ENCODE data around the gene NPBWR2. TPM values are rescaled to one million over a fixed set of nuclear protein-coding genes. Genes with fewer than 3 reads are reported as not detected.

NPBWR2 gene
- total and polyA plus RNA-seq, 4 donors: not detected

- no peak overlapping the region for H3K9ac ChIP-seq (ENCODE audit: low read depth in 1 of 2, low read length in 2 of 2)
- no peaks in the 10 kb centered on the region for H3K9me3 ChIP-seq (ENCODE audit: control insufficient read depth in 4 of 4, low read length in 3 of 4)
- 83% methylated on average over 14 of the region's 14 CpGs for WGBS
- H3K4me1 ChIP-seq (ENCODE audit: control insufficient read depth in 4 of 4, insufficient read depth in 4 of 4, low read length in 3 of 4): peaks cover 14 to 40% (median 33%) of the 10 kb centered on the region in 4 donors
- H3K27ac ChIP-seq (ENCODE audit: low read depth in 1 of 2, low read length in 2 of 2): no peak overlapping the region
- H3K4me3 ChIP-seq (ENCODE audit: low read depth in 1 of 3, low read length in 3 of 3): no peak overlapping the region
- no peaks in the 10 kb centered on the region for H3K27me3 ChIP-seq (ENCODE audit: control insufficient read depth in 4 of 4, insufficient read depth in 4 of 4, low read length in 3 of 4)
- peak; percentile 55 for DNase-seq (ENCODE audit: low spot score)
- TF ChIP-seq ATF3 (IDR thresholded peaks at IDR 0.05) (no peak), CTCF (IDR thresholded peaks at IDR 0.05; ENCODE audit: low read depth, low read length, missing input control) (peak; percentile 61)
- H3K36me3 ChIP-seq (ENCODE audit: control insufficient read depth in 4 of 4, insufficient read depth in 3 of 4, low read depth in 1 of 4, low read length in 3 of 4): peaks cover 0 to 10% (median 0%) of the 10 kb centered on the region in 4 donors
Observed at GRCh38 chr20:64069614-64070243, 37.6 kb downstream of the NPBWR2 start.

- no peak overlapping the region for H3K9ac ChIP-seq (ENCODE audit: low read depth in 1 of 2, low read length in 2 of 2)
- no peak overlapping the region for H3K4me3 ChIP-seq (ENCODE audit: low read depth in 1 of 3, low read length in 3 of 3)
- 94% methylated on average over 20 of the region's 20 CpGs for WGBS
- DNase-seq (ENCODE audit: low spot score): no peak
- H3K9me3 ChIP-seq (ENCODE audit: control insufficient read depth in 4 of 4, low read length in 3 of 4): no peaks in the 10 kb centered on the region
- H3K27ac ChIP-seq (ENCODE audit: low read depth in 1 of 2, low read length in 2 of 2): no peak overlapping the region
- H3K27me3 ChIP-seq (ENCODE audit: control insufficient read depth in 4 of 4, insufficient read depth in 4 of 4, low read length in 3 of 4): no peaks in the 10 kb centered on the region
- peaks cover 20 to 45% (median 38%) of the 10 kb centered on the region in 4 donors for H3K4me1 ChIP-seq (ENCODE audit: control insufficient read depth in 4 of 4, insufficient read depth in 4 of 4, low read length in 3 of 4)
- TF ChIP-seq EGR1 (IDR thresholded peaks at IDR 0.05; ENCODE audit: low read depth in 2 of 2) (no peak), SP1 (IDR thresholded peaks at IDR 0.05) (no peak), ATF3 (IDR thresholded peaks at IDR 0.05) (no peak), ZBTB33 (IDR thresholded peaks at IDR 0.05) (no peak), TAF1 (conservative IDR thresholded peaks at IDR 0.05) (no peak), RXRA (IDR thresholded peaks at IDR 0.05) (no peak), HNF4A (conservative IDR thresholded peaks at IDR 0.05) (no peak), YY1 (IDR thresholded peaks at IDR 0.05) (no peak), HNF4G (IDR thresholded peaks at IDR 0.05) (no peak), JUND (IDR thresholded peaks at IDR 0.05) (no peak), CTCF (IDR thresholded peaks at IDR 0.05; ENCODE audit: low read depth, low read length, missing input control) (no peak), FOXA2 (IDR thresholded peaks at IDR 0.05) (no peak), MAX (IDR thresholded peaks at IDR 0.05) (no peak)
- peaks cover 0 to 10% (median 0%) of the 10 kb centered on the region in 4 donors for H3K36me3 ChIP-seq (ENCODE audit: control insufficient read depth in 4 of 4, insufficient read depth in 3 of 4, low read depth in 1 of 4, low read length in 3 of 4)
Observed at GRCh38 chr20:64069209-64069613, 38.2 kb downstream of the NPBWR2 start.

Measured in liver (tissue), 9 donors.